HEK293T (cell line): Measurements from ENCODE around the gene SMC3.

ENCODE experiments used
- ARNT ChIP-seq: fragments of 450-650 bp; IDR thresholded peaks from 2 replicates; pipeline ENCODE4 v1.6.1; 2017; ENCODE audit warnings: mild to moderate bottlenecking
- BHLHE40 ChIP-seq: fragments of 450-650 bp; IDR thresholded peaks from 2 replicates; pipeline ENCODE4 v1.6.1; 2016; ENCODE audit warnings: mild to moderate bottlenecking, moderate library complexity, borderline replicate concordance
- ELF4 ChIP-seq: fragments of 450-650 bp; IDR thresholded peaks from 2 replicates; pipeline ENCODE4 v1.6.1; 2017; ENCODE audit warnings: antibody characterized with exemption
- NFRKB ChIP-seq: fragments of 450-650 bp; IDR thresholded peaks from 2 replicates; pipeline ENCODE4 v1.6.1; 2016; ENCODE audit warnings: mild to moderate bottlenecking, moderate library complexity

DNA sequence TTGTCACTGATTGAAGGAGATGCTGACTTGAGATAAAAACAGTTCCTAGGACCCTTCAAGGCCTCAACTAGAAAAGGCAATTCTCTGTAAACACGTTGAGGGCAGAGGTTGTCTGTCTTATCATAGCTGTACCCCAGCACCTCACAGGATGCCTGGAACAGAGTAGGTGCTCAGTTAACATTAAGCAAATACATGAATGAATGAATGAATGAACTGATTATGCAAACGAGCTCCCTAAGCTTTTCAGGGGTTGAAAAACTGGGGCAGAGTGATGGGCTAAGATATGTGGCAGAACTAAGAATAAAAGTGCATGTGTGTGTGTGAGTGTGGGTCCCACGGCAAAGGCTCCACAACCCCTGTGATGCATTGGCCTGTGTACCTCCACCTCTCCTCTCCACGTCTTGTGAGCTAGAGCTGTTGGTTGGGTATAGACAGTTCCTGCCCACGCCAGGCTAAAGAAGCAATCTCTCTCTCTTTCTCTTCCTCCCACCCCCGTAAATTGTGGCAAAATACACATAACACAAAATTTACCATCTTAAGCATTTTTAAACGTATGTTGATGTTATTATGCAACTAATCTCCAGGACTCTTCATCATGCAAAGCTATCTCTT lies 20.9 kb upstream of the SMC3 start:
- TF ChIP-seq NFRKB (no peak), ELF4 (no peak), BHLHE40 (no peak), ARNT (no peak)
